ENCODE measurements around the gene NFILZ. TPM values are rescaled to one million over a fixed set of nuclear protein-coding genes. Genes with fewer than 3 reads are reported as not detected.

The NFILZ gene
- total RNA-seq, 1 donor from 2014 or later, result not detected

- intact Hi-C loops (cut with micrococcal nuclease), result no loop called here
These were observed 10.9 kb downstream of the NFILZ start for GRCh38 chr19:8641221-8641907.

GRCh38 chr19:8641908-8642547, 11.6 kb downstream of the NFILZ start:
- intact Hi-C loops (cut with micrococcal nuclease), result loop anchor here (1.0 kb wide), 2 partner anchors 27 to 62 kb away; no protein-coding TSS in a partner anchor

DNA sequence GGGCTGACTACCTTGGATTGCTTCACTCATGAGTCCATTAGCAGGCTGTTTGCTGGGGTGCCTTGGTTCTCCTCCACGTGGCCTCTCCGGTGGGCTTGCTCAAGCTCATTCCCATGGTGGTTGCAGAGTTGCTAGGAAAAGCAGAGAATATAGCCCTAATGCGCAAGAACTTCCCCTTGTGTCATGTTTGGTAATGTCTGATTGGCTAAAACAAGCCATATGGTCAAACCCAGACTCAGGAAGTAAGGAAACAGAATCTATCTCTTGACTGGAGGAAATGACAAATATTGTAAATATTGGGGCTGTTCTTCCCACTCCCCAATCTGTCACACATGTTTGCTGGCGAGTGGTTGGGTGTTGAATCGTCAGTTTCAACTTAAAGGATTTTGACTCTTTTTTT, 12.1 kb downstream of the NFILZ start:
- intact Hi-C loops (cut with micrococcal nuclease), result loop anchor here (1.0 kb wide), 2 partner anchors 27 to 62 kb away; no protein-coding TSS in a partner anchor

DNA sequence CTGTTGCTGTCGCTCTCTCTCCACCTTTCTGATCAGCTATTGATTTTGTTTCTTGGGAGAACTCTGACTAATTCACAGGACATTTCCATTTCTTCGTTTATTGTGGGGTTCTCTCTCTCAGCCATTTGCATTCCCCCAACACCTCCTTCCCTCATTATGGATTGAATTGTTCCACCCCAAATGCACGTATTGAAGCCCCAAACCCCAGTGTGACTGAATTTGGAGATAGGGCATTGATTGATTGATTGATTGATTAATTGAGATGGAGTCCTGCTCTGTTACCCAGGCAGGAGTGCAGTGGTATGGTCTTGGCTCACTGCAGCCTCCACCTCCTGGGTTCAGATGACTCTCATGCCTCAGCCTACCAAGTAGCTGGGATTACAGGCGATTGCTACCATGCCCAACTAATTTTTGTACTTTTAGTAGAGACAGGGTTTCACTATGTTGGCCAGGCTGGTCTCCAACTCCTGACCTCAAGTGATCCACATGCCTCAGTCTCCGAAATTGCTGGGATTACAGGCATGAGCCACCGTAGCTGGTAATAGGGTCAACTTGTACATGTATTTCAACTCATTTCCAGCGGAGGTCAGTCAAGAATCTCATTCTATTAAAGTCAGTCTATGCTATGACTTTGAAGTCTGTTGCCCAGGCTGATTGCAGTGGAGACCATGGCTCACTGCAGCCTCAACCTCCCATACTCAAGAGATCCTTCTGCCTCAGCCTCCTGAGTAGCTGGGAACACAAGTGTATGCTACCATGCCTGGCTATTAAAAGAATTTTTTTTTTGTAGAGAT, 13.6 kb downstream of the NFILZ start:
- intact Hi-C loops (cut with micrococcal nuclease), result no loop called here

DNA sequence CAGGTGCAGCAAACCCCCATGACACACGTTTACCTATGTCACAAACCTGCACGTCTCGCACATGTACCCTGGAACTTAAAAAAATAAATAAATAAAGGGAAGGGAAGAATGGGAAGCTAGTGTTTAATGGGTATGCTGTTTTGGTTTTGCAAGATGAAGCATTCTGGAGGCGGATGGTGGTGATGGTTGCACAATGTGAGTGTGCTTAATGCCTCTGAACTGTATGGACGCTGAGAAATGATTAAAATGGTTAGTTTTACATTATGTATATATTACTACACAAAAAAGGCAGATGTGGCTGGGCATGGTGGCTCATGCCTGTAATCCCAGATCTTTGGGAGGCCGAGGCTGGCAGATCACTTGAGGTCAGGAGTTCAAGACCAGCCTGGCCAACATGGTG, 17.8 kb downstream of the NFILZ start:
- intact Hi-C loops (cut with micrococcal nuclease), result no loop called here

DNA sequence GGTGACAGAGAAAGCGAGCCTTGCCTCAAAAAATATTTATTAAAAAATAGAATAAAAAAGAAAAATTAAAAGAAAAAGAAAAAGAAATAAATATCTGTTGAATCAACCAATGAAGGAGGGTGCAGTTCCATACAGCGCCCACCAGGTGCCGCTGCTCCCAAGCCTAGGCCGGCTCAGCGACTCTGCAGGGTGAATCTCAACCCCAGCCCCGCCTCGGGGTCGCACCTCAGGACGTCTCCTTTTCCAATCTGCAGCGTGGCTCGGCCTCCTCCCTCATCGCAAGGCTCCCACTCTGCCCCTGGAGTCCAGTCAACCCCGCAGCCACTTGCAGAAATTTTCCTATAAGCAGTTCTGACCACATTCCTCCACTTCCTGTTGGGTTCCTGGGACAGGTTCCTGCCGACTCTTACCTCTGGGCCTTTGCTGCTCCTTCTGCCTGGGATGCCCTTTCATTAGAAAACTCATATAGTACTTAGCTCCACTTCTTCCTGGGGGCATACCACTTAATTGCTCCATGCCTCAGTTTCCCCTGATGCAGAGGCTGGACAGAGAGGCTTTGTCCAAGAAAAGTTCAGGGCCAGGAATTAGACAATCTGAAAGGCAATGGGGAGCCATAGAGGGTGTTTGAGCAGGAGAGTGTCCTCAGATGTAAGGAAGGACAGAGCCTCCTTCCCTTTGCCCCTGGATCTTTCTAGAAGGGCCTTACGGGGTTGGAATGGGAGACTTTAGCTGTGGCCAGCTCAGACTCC, 24.3 kb downstream of the NFILZ start:
- intact Hi-C loops (cut with micrococcal nuclease), result loop anchor here (1.0 kb wide), 4 partner anchors 12 to 425 kb away; partner anchors contain the start of genes MBD3L1 and ZNF558

GRCh38 chr19:8655340-8655709, 24.9 kb downstream of the NFILZ start:
- intact Hi-C loops (cut with micrococcal nuclease), result no loop called here

DNA sequence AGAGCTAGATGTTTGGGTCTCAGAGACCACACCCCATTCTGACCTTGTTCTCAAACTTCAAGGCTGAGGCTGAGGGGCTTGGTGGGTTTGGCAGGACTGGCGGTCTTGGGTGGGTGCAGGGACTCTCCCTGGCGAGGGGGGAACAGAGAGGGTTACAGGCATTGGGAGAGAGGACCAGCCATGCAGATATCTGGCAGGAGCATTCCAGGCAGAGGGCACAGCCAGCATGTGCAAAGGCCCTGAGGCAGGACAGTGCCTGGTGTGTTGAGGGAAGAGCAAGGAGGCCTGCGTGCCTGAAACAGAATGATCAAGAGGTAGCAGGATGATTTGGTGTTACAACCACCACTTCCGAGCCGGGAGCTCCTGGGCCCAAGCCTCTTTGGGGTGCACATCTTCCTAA, 27.4 kb downstream of the NFILZ start:
- intact Hi-C loops (cut with micrococcal nuclease), result no loop called here

- intact Hi-C loops (cut with micrococcal nuclease), result no loop called here
These were observed 29.5 kb downstream of the NFILZ start for GRCh38 chr19:8659905-8660304.

DNA sequence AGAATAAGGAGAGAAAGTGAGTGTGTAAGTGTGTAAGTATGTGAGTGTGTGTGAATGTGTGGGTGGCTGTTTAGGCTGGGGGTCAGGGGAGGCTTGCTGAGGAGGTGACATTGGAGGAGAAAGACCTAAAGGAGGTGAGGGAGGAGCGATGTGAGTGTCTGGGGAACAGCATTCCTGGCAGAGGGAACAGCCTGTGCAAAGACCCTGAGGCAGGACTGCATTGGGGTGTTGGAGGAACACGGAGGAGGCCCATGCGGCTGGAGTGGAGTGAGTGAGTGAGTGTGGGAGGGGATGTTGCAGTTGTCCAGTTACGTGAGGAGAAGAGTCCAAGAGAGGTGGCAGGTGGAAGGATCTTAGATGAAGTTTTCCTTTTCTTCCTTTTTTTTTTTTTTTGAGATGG, 31.8 kb downstream of the NFILZ start:
- intact Hi-C loops (cut with micrococcal nuclease), result no loop called here

DNA sequence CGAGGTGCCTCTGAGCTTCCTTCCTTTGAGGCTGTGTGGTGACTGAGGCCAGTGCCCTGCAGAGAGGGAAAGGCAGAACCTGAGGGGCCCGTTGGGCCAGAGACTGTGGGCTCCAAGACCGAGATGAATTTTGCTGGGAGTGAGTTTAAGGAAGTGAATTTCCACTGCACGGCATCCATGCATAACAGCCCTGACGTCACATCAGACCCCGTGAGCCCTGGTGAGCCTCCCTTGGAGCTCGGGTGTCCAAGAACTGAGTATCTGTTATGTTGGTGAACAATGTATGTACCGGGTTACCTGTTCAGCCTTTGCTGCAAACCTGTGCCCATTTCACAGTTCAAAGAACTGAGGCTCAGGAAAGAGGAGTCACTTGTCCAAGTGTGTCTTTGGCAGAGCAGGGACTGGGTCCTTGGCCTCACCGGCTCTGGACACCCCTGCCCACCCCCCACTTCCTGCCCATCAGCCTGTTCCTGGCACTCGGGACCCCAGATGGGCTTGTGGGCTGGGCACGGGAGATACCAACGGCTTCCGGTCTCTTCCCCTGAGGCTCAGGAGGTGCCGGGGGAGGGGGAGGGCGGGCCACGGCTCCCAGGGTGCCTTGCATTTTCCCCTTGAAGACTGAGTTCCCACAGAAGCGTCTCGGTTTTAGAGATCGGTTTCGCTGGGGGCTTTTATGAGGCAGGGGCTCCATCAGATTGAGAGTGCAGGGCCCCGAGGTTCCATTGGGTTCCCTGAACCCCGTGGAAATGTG, 33.7 kb downstream of the NFILZ start:
- intact Hi-C loops (cut with micrococcal nuclease), result no loop called here

- intact Hi-C loops (cut with micrococcal nuclease), result no loop called here
These were observed 34.2 kb downstream of the NFILZ start for GRCh38 chr19:8664671-8665057.

- intact Hi-C loops (cut with micrococcal nuclease), result loop anchor here (1.0 kb wide), 1 partner anchor 11 kb away; no protein-coding TSS in a partner anchor
These were observed 35.2 kb downstream of the NFILZ start for GRCh38 chr19:8665468-8666213.

DNA sequence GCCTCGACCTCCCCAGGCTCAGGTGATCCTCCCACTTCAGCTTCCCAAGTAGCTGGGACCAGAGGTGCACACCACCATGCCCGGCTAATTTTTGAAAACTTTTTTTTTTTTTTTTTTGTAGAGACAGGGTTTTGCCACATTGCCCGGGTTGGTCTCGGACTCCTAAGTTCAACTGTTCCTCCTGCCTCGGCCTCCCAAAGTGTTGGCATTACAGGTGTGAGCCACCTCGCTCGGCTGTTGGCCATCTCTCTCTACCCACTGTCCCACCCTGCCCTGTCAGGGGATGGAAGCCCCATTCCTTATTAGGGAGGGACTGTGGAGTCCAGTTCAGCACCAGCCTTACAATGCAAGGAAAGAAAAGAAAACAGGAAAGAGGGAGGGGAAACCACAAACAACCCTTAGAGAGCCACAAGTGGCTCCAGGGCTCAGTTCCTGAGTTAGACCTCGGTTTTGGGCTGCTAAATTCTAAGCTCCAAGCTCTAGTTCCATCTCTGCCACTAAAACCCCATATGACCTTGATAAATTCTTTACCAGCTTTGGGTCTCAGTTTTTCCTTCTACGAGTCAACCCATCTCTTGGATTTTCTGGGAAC, 36.5 kb downstream of the NFILZ start:
- intact Hi-C loops (cut with micrococcal nuclease), result loop anchor here (1.0 kb wide), 1 partner anchor 13 kb away; no protein-coding TSS in a partner anchor

- intact Hi-C loops (cut with micrococcal nuclease), result no loop called here
These were observed 43.0 kb downstream of the NFILZ start for GRCh38 chr19:8673276-8673891.

DNA sequence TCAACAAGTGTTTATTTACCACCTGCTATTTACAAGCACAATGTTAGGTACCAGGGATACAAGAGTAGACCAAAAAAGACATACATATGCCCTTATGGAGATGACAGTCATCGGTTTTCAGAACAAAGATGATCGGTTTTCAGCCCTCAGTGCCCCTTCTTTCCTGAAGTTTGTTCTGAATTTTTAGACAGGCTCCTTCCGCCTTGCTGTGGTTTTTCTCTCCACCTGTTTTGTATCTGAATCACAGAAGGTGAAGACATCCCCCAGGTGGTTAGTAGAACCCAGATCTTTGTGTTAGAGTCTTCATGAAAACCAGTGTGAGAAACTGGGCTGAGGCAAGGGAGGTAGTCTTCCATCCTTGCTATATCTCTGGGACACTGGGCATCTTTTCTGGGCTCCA, 44.6 kb downstream of the NFILZ start:
- intact Hi-C loops (cut with micrococcal nuclease), result no loop called here

- intact Hi-C loops (cut with micrococcal nuclease), result no loop called here
These were observed 47.9 kb downstream of the NFILZ start for GRCh38 chr19:8678244-8678807.

Measured in T-helper 1 cell treated with Interleukin-12 subunit alpha and Interleukin-12 subunit beta and Interleukin-4 antibody, amounts not matched to agents 30 ng/mL and 1 ng/mL, for 36 hours (primary cell).